HG03039 (cell line): ENCODE results near the gene ANAPC7.
"Not testable (repeated sequence)": the region's sequence is repeated elsewhere in the genome, so short reads cannot be mapped to it uniquely, and the experiment has no call there.

Source experiments
- ATAC-seq: cut with Tn5 transposase; IDR thresholded peaks from one replicate; pipeline ENCODE4 v1.9.1; 2021; ENCODE audit warnings: mild to moderate bottlenecking, moderate library complexity; ENCODE audit not compliant: unreplicated experiment

Gene ANAPC7

GRCh38 chr12:110403146-110403975, at the start of gene ANAPC7:
Gene ANAPC7 (minus strand): TSS chr12:110403708. CDS start chr12:110403627, 81 bp downstream.
- ATAC-seq, result peak; percentile 67

GRCh38 chr12:110451263-110451662, 47.8 kb upstream of the ANAPC7 start:
- ATAC-seq, result no peak

GRCh38 chr12:110449799-110450497, 46.4 kb upstream of the ANAPC7 start, which contains the start of gene ARPC3:
Gene ARPC3 (minus strand): TSS chr12:110450337. CDS start chr12:110450260, 77 bp downstream.
- ATAC-seq, result peak; percentile 90

- ATAC-seq, result no peak
Measured at GRCh38 chr12:110444455-110444854, 40.9 kb upstream of the ANAPC7 start.

GRCh38 chr12:110436231-110436630, 32.7 kb upstream of the ANAPC7 start:
- ATAC-seq, result no peak

- no peak for ATAC-seq
Measured at GRCh38 chr12:110431957-110432587, 28.6 kb upstream of the ANAPC7 start.

- ATAC-seq, result not testable (repeated sequence)
Measured at GRCh38 chr12:110429676-110430075, 26.2 kb upstream of the ANAPC7 start.

GRCh38 chr12:110426406-110426805, 22.9 kb upstream of the ANAPC7 start:
- no peak for ATAC-seq

GRCh38 chr12:110424237-110424636, 20.7 kb upstream of the ANAPC7 start:
- no peak for ATAC-seq

GRCh38 chr12:110421701-110422100, 18.2 kb upstream of the ANAPC7 start:
- ATAC-seq, result no peak

- ATAC-seq, result no peak
Measured at GRCh38 chr12:110421159-110421661, 17.7 kb upstream of the ANAPC7 start.

- ATAC-seq, result not testable (repeated sequence)
Measured at GRCh38 chr12:110420644-110421043, 17.1 kb upstream of the ANAPC7 start.

GRCh38 chr12:110417113-110417512, 13.6 kb upstream of the ANAPC7 start:
- not testable (repeated sequence) for ATAC-seq

GRCh38 chr12:110410086-110410485, 6.6 kb upstream of the ANAPC7 start:
- not testable (repeated sequence) for ATAC-seq

GRCh38 chr12:110405126-110405662, 1.7 kb upstream of the ANAPC7 start:
- not testable (repeated sequence) for ATAC-seq

- no peak for ATAC-seq
Measured at GRCh38 chr12:110403976-110404682, 621 bp upstream of the ANAPC7 start.

GRCh38 chr12:110382683-110383082, 20.8 kb downstream of the ANAPC7 start:
- ATAC-seq, result no peak

- no peak for ATAC-seq
Measured at GRCh38 chr12:110379631-110380030, 23.9 kb downstream of the ANAPC7 start.

GRCh38 chr12:110379197-110379596, 24.3 kb downstream of the ANAPC7 start:
- no peak for ATAC-seq

GRCh38 chr12:110378131-110378790, 25.2 kb downstream of the ANAPC7 start:
- ATAC-seq, result not testable (repeated sequence)
